ENCODE measurements around the gene RNF223.

DNA sequence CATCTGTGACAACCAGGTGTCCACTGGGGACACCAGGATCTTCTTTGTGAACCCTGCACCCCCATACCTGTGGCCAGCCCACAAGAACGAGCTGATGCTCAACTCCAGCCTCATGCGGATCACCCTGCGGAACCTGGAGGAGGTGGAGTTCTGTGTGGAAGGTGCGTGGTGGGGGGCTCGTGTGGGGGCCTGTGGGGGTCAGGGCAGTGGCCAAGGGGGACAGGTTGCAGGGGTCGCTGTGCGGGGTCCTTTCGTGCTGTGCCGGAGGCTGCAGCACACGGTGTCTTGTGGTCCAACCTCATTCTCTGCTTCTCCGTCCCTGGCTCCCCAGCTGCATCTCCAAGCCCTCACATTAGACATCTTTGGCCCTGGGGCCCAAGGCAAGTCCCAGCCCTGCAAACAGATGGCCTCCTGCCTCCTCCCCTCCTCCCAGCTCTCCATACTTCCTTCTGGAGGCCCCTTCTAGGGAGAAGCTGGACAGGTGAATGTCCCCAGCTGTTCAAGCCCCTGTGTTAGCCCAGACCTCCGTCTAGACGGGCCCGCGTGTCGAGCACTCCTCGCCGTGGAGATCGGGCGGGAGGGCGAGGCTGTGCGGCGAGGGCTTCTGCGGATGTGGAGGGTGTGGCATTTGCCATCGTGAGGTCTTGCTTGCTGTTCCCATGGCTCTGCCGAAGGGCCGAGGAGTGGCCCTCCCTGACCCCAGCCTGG lies 51.6 kb downstream of the RNF223 start:
- TF ChIP-seq, protein P1, sequence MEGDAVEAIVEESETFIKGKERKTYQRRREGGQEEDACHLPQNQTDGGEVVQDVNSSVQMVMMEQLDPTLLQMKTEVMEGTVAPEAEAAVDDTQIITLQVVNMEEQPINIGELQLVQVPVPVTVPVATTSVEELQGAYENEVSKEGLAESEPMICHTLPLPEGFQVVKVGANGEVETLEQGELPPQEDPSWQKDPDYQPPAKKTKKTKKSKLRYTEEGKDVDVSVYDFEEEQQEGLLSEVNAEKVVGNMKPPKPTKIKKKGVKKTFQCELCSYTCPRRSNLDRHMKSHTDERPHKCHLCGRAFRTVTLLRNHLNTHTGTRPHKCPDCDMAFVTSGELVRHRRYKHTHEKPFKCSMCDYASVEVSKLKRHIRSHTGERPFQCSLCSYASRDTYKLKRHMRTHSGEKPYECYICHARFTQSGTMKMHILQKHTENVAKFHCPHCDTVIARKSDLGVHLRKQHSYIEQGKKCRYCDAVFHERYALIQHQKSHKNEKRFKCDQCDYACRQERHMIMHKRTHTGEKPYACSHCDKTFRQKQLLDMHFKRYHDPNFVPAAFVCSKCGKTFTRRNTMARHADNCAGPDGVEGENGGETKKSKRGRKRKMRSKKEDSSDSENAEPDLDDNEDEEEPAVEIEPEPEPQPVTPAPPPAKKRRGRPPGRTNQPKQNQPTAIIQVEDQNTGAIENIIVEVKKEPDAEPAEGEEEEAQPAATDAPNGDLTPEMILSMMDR (IDR thresholded peaks at IDR 0.05) = no peak
- TF ChIP-seq EZH2phosphoT487 (IDR thresholded peaks at IDR 0.05) (no peak), EZH2 (IDR thresholded peaks at IDR 0.05) (no peak)

All from neural progenitor cell (in vitro differentiated cells).